Caco-2 (cell line): ENCODE results near the gene PPP2R5D. TPM values are rescaled to one million over a fixed set of nuclear protein-coding genes. Genes with fewer than 3 reads are reported as not detected.

Experiments
- BruUV-seq: library from RNA; stranded (reverse); fragments of 400-500 nt; replicated peaks from 2 replicates; lab custom pipeline; 2021; lab: Mats Ljungman, UMichigan
- CTCF ChIA-PET: fragments of 300-600 bp; sonication (Branson Sonifier 250); formaldehyde crosslinking; loops from one replicate; lab custom pipeline; 2022; ENCODE audit warnings: antibody characterized with exemption; lab: Charles Lee
- POLR2A ChIA-PET: fragments of 300-600 bp; sonication (Branson Sonifier 250); formaldehyde crosslinking; loops from one replicate; lab custom pipeline; 2022; ENCODE audit warnings: antibody characterized with exemption; lab: Charles Lee
- DNase-seq, 2 experiments: peaks; one replicate each; pipeline versions ENCODE4 v3.0.0 to v3.0.0-alpha.2; 2020 to 2022
- H3K27me3 ChIP-seq: replicated peaks from 2 replicates; pipeline ENCODE4 v1.6.0; 2011; ENCODE audit warnings: low read length; ENCODE audit not compliant: control insufficient read depth, insufficient read depth
- H3K36me3 ChIP-seq: 2 replicates; pipeline ENCODE4 v1.5.1; 2011; ENCODE audit warnings: low read length; ENCODE audit not compliant: control insufficient read depth, insufficient read depth
- H3K4me1 ChIP-seq: fragments of 250-450 bp; sonication (Bioruptor Pico); 2 replicates; pipeline ENCODE4 v1.5.1; 2020; ENCODE audit warnings: mild to moderate bottlenecking
- H3K4me3 ChIP-seq: 2 replicates; pipeline ENCODE4 v1.5.1; 2011; ENCODE audit warnings: low read depth, mild to moderate bottlenecking, control low read depth, low read length
- H3K9me3 ChIP-seq: fragments of 250-450 bp; sonication (Bioruptor Pico); 2 replicates; pipeline ENCODE4 v1.5.1; 2020; ENCODE audit warnings: mild to moderate bottlenecking, moderate library complexity
- H3K27ac Mint-ChIP-seq: one replicate; pipeline ENCODE4 v1.8.0; 2022; ENCODE audit warnings: mixed read lengths; ENCODE audit not compliant: unreplicated experiment
- H3K27me3 Mint-ChIP-seq: one replicate; pipeline ENCODE4 v1.8.0; 2022; ENCODE audit warnings: mixed read lengths; ENCODE audit not compliant: insufficient read depth, unreplicated experiment
- H3K36me3 Mint-ChIP-seq: one replicate; pipeline ENCODE4 v1.8.0; 2022; ENCODE audit warnings: mild to moderate bottlenecking, mixed read lengths; ENCODE audit not compliant: insufficient read depth, unreplicated experiment
- H3K4me1 Mint-ChIP-seq: one replicate; pipeline ENCODE4 v1.8.0; 2022; ENCODE audit warnings: low read depth, mixed read lengths; ENCODE audit not compliant: unreplicated experiment
- H3K4me3 Mint-ChIP-seq: one replicate; pipeline ENCODE4 v1.8.0; 2022; ENCODE audit warnings: mild to moderate bottlenecking, moderate library complexity, mixed read lengths; ENCODE audit not compliant: unreplicated experiment
- H3K9me3 Mint-ChIP-seq: one replicate; pipeline ENCODE4 v1.8.0; 2022; ENCODE audit warnings: mixed read lengths; ENCODE audit not compliant: unreplicated experiment
- intact Hi-C: fragments of 100-400 bp; cut with micrococcal nuclease; formaldehyde crosslinking; loops from one replicate; pipeline ENCODE4 v1.10.0; 2022; ENCODE audit not compliant: unreplicated experiment
- total RNA-seq: library from RNA; stranded (reverse); gene quantifications from 2 replicates; pipeline ENCODE4 v1.2.3, GENCODE V29; 2022
- TF ChIP-seq, protein P1 (sequence below), 2 experiments: fragments of 200-600 bp in 1 of 2; IDR thresholded peaks; 1 replicate in 1 of 2; 2 replicates in 1 of 2; pipeline versions ENCODE4 v1.5.1 to v1.8.0; 2011 to 2022; ENCODE audit warnings: antibody characterized with exemption in 1 of 2, control low read depth in 1 of 2, inconsistent platforms in 1 of 2, low read depth in 1 of 2, low read length in 1 of 2, mild to moderate bottlenecking in 1 of 2, moderate library complexity in 1 of 2; ENCODE audit not compliant: insufficient read depth in 1 of 2, severe bottlenecking in 1 of 2, unreplicated experiment in 1 of 2

PPP2R5D gene
- total RNA-seq, 1 experiment from 2014 or later, result 45.0 TPM

DNA sequence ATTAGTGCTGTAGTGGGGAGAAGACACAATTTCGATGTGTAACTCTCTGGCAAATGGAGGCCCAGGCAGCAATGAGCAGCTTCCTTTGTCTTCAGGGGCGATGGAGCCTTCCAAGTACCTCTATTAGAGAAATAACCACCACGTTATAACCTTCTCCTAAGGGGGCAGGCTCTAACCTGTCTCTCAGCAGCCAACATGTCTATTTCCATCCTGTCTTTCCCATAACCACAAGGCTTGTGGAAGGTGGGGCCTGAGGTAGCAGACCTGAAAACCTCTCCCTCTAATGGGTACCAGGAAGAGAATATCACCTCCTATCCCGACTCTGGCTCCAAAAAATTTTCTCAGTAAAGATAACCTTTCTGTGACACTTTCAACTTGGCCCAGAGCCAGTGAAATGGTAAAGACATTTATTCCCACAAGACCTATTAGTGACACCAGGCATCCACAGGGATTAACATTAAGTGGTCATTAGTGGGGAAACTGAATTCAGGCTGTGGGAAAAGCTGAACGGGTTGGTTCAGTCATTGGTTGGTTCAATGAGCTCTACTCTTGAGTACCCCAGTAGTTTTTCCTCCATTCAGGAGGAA lies 9.4 kb upstream of the PPP2R5D start:
- peaks cover 10% of the 10 kb centered on the region for H3K4me1 Mint-ChIP-seq
- BruUV-seq, result no TSS peak
- H3K36me3 ChIP-seq, result no peaks in the 10 kb centered on the region
- H3K4me1 ChIP-seq, result 0 out of 2 replicates have a peak, but pooled peaks cover 6% of the 10 kb centered on the region
- H3K9me3 ChIP-seq, result no peaks in the 10 kb centered on the region
- no peak overlapping the region for H3K27ac Mint-ChIP-seq
- DNase-seq, result no peak
- H3K4me3 ChIP-seq, result no peak overlapping the region
- H3K27me3 Mint-ChIP-seq, result no peaks in the 10 kb centered on the region
- H3K27me3 ChIP-seq, result no peaks in the 10 kb centered on the region
- H3K9me3 Mint-ChIP-seq, result no peaks in the 10 kb centered on the region
- peaks cover 27% of the 10 kb centered on the region for H3K36me3 Mint-ChIP-seq
- intact Hi-C loops, result no loop called here
- ChIA-PET CTCF (no interaction called here), POLR2A (interaction anchor here (0.6 kb wide), 1 partner anchor 9 kb away, joined by 3 read pairs; the partner anchor contains the start of gene PPP2R5D)
- TF ChIP-seq, protein P1, sequence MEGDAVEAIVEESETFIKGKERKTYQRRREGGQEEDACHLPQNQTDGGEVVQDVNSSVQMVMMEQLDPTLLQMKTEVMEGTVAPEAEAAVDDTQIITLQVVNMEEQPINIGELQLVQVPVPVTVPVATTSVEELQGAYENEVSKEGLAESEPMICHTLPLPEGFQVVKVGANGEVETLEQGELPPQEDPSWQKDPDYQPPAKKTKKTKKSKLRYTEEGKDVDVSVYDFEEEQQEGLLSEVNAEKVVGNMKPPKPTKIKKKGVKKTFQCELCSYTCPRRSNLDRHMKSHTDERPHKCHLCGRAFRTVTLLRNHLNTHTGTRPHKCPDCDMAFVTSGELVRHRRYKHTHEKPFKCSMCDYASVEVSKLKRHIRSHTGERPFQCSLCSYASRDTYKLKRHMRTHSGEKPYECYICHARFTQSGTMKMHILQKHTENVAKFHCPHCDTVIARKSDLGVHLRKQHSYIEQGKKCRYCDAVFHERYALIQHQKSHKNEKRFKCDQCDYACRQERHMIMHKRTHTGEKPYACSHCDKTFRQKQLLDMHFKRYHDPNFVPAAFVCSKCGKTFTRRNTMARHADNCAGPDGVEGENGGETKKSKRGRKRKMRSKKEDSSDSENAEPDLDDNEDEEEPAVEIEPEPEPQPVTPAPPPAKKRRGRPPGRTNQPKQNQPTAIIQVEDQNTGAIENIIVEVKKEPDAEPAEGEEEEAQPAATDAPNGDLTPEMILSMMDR (IDR thresholded peaks at IDR 0.05; ENCODE audit: insufficient read depth in 1 of 2, low read depth in 1 of 2, low read length in 1 of 2, severe bottlenecking in 1 of 2, unreplicated experiment in 1 of 2), result no peak
- no peak overlapping the region for H3K4me3 Mint-ChIP-seq

DNA sequence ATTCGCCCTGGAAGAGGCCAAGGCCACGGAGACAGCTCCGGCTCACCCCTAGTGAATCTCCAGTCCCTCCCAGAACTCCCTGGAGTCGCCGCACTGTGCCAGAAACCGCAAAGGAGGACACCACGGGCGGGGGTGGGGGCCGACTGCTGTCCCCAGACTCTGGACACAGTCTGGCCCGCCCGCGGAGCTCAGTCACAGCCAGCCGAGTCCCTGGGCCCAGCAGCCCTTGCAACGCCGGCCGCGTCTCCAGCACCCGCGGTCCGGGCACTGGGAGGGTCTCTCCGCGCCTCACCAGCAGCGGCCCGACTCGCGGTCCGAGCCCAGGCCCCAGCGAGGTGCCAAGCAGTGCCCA lies 5.9 kb upstream of the PPP2R5D start:
- Histone ChIP-seq H3K9me3 (no peaks in the 10 kb centered on the region), H3K27me3 (no peaks in the 10 kb centered on the region), H3K4me3 (peak overlapping the region; percentile 73), H3K4me1 (no peaks in the 10 kb centered on the region), H3K36me3 (no peaks in the 10 kb centered on the region)
- TF ChIP-seq, protein P1 (IDR thresholded peaks at IDR 0.05; ENCODE audit: insufficient read depth in 1 of 2, low read depth in 1 of 2, low read length in 1 of 2, severe bottlenecking in 1 of 2, unreplicated experiment in 1 of 2), result no peak
- POLR2A ChIA-PET, result interaction anchor here (0.6 to 2.0 kb wide), 5 partner anchors 13 to 81 kb away, joined by 3 to 10 read pairs (median 4); partner anchors contain the start of genes CNPY3, CUL7 and KLC4
- intact Hi-C loops, result no loop called here
- H3K9me3 Mint-ChIP-seq, result no peaks in the 10 kb centered on the region
- DNase-seq, result peak in 1 of 2 experiments; percentile 48
- CTCF ChIA-PET, result interaction anchor here (0.9 to 1.0 kb wide), 2 partner anchors 18 to 165 kb away, joined by 4 read pairs; partner anchors contain the start of gene GNMT
- peak overlapping the region; percentile 76 for H3K27ac Mint-ChIP-seq
- BruUV-seq, result no TSS peak
- no peaks in the 10 kb centered on the region for H3K27me3 Mint-ChIP-seq
- peaks cover 21% of the 10 kb centered on the region for H3K36me3 Mint-ChIP-seq
- peaks cover 6% of the 10 kb centered on the region for H3K4me1 Mint-ChIP-seq
- peak overlapping the region; percentile 83 for H3K4me3 Mint-ChIP-seq

DNA sequence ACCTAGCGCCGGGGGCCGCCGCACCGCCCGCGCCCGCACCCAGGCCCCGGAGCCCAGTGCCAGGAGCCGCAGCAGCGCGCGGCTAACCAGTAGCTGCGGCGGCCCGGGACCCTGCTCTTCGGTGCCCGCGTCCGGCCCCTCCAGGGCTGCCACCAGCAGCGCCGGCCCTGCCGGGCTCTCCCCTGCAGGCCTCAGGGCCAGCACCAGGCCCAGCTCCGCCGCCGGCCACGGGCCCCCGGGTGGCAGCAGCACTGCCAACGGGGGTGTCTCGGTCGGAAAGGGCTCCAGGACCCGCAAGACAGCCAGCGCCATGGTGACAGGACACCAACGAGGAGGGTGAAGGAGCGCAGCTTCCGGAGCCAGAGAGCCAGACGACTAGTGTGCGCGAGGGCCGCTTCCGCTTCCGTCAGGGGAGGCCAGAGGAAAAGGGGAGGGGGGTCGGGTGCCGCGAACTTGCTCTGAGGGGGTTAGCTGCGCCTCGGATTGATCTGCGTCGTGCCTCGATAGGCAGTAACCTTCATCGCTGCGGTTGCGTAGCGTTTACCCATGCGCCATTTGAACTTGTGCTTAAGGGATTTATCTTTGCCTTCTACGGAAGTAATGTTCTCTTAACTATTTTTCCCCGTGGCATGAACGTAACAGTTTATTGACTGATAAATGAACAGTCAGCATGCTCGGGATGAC lies 5.4 kb upstream of the PPP2R5D start, which contains the start of gene PEX6:
PEX6 (minus strand) TSS at position 343 of the 684 bp plus-strand sequence; CDS start at position 312, 31 bp downstream.
- intact Hi-C loops, result loop anchor here (1.0 kb wide), 1 partner anchor 50 kb away; the partner anchor contains the start of gene CNPY3
- Histone ChIP-seq H3K36me3 (no peaks in the 10 kb centered on the region), H3K4me1 (no peaks in the 10 kb centered on the region), H3K9me3 (no peaks in the 10 kb centered on the region), H3K27me3 (no peaks in the 10 kb centered on the region), H3K4me3 (peak within 1 kb of the TSS; percentile 73)
- POLR2A ChIA-PET, result interaction anchor here (0.8 to 2.0 kb wide), 5 partner anchors 14 to 81 kb away, joined by 3 to 10 read pairs (median 3); partner anchors contain the start of genes CNPY3, CUL7 and KLC4
- CTCF ChIA-PET, result interaction anchor here (0.7 to 1.0 kb wide), 3 partner anchors 19 to 165 kb away, joined by 3 to 4 read pairs (median 4); partner anchors contain the start of genes GNMT, KLHDC3 and MEA1
- no peaks in the 10 kb centered on the region for H3K27me3 Mint-ChIP-seq
- no peaks in the 10 kb centered on the region for H3K9me3 Mint-ChIP-seq
- DNase-seq, result peak; percentile 88 to 91
- peaks cover 21% of the 10 kb centered on the region for H3K36me3 Mint-ChIP-seq
- H3K4me3 Mint-ChIP-seq, result peak within 1 kb of the TSS; percentile 83
- TF ChIP-seq, protein P1 (IDR thresholded peaks at IDR 0.05; ENCODE audit: insufficient read depth in 1 of 2, low read depth in 1 of 2, low read length in 1 of 2, severe bottlenecking in 1 of 2, unreplicated experiment in 1 of 2), result no peak
- H3K27ac Mint-ChIP-seq, result peak within 1 kb of the TSS; percentile 86
- H3K4me1 Mint-ChIP-seq, result peaks cover 10% of the 10 kb centered on the region
- no TSS peak for BruUV-seq
